Measurements from ENCODE around the gene NEK8. TPM values are rescaled to one million over a fixed set of nuclear protein-coding genes. Genes with fewer than 3 reads are reported as not detected.
A peak's percentile ranks its signal among the peaks of the same experiment; 100 is the strongest.

The NEK8 gene
- total RNA-seq, 1 donor from 2014 or later, result 5.5 TPM

- peak overlapping the region; percentile 85 for H3K4me3 Mint-ChIP-seq (ENCODE audit: unreplicated experiment)
These were observed 4.0 kb upstream of the NEK8 start for GRCh38 chr17:28724500-28725165.

GRCh38 chr17:28725166-28725659, 3.4 kb upstream of the NEK8 start:
- TF ChIP-seq CTCF (IDR thresholded peaks at IDR 0.05), result peak; percentile 26
- Mint-ChIP-seq H3K36me3 (ENCODE audit: low read depth) (peaks cover 24% of the 10 kb centered on the region), H3K27ac (ENCODE audit: unreplicated experiment) (peak overlapping the region; percentile 95), H3K4me3 (ENCODE audit: unreplicated experiment) (peak overlapping the region; percentile 85), H3K9me3 (ENCODE audit: low read depth) (no peaks in the 10 kb centered on the region), H3K27me3 (ENCODE audit: low read depth) (no peaks in the 10 kb centered on the region), H3K4me1 (ENCODE audit: low read depth) (peaks cover 73% of the 10 kb centered on the region)
- DNase-seq (ENCODE audit: low spot score), result no peak

More at GRCh38 chr17:28724500-28725165, 4.0 kb upstream of the NEK8 start:
- Mint-ChIP-seq H3K36me3 (ENCODE audit: low read depth) (peaks cover 26% of the 10 kb centered on the region), H3K27ac (ENCODE audit: unreplicated experiment) (peak overlapping the region; percentile 95), H3K4me1 (ENCODE audit: low read depth) (peaks cover 74% of the 10 kb centered on the region), H3K27me3 (ENCODE audit: low read depth) (no peaks in the 10 kb centered on the region), H3K9me3 (ENCODE audit: low read depth) (no peaks in the 10 kb centered on the region)
- no peak for DNase-seq (ENCODE audit: low spot score)
- TF ChIP-seq CTCF (IDR thresholded peaks at IDR 0.05), result no peak

- Mint-ChIP-seq H3K9me3 (ENCODE audit: low read depth) (no peaks in the 10 kb centered on the region), H3K4me1 (ENCODE audit: low read depth) (peaks cover 68% of the 10 kb centered on the region), H3K4me3 (ENCODE audit: unreplicated experiment) (peak overlapping the region; percentile 85), H3K27me3 (ENCODE audit: low read depth) (no peaks in the 10 kb centered on the region), H3K27ac (ENCODE audit: unreplicated experiment) (peak overlapping the region; percentile 95), H3K36me3 (ENCODE audit: low read depth) (peaks cover 20% of the 10 kb centered on the region)
- TF ChIP-seq CTCF (IDR thresholded peaks at IDR 0.05), result no peak
- no peak for DNase-seq (ENCODE audit: low spot score)
These were observed 2.8 kb upstream of the NEK8 start for GRCh38 chr17:28725660-28726225.

- peaks cover 18% of the 10 kb centered on the region for H3K36me3 Mint-ChIP-seq (ENCODE audit: low read depth)
- peak within 1 kb of the TSS; percentile 97 for H3K27ac Mint-ChIP-seq (ENCODE audit: unreplicated experiment)
- TF ChIP-seq CTCF (IDR thresholded peaks at IDR 0.05), result no peak
- DNase-seq (ENCODE audit: low spot score), result no peak
- H3K27me3 Mint-ChIP-seq (ENCODE audit: low read depth), result no peaks in the 10 kb centered on the region
- peak within 1 kb of the TSS; percentile 85 for H3K4me3 Mint-ChIP-seq (ENCODE audit: unreplicated experiment)
- peaks cover 63% of the 10 kb centered on the region for H3K4me1 Mint-ChIP-seq (ENCODE audit: low read depth)
- H3K9me3 Mint-ChIP-seq (ENCODE audit: low read depth), result no peaks in the 10 kb centered on the region
These were observed 2.4 kb upstream of the NEK8 start, which contains the start of gene TLCD1 for GRCh38 chr17:28726226-28726626. TSS of gene TLCD1 (minus strand) at chr17:28726233. CDS start at chr17:28726097, 136 bp downstream.

- Mint-ChIP-seq H3K36me3 (ENCODE audit: low read depth) (peaks cover 18% of the 10 kb centered on the region), H3K4me3 (ENCODE audit: unreplicated experiment) (peak overlapping the region; percentile 85), H3K9me3 (ENCODE audit: low read depth) (no peaks in the 10 kb centered on the region), H3K27ac (ENCODE audit: unreplicated experiment) (peak overlapping the region; percentile 97), H3K4me1 (ENCODE audit: low read depth) (peaks cover 56% of the 10 kb centered on the region), H3K27me3 (ENCODE audit: low read depth) (no peaks in the 10 kb centered on the region)
- DNase-seq (ENCODE audit: low spot score), result no peak
- TF ChIP-seq CTCF (IDR thresholded peaks at IDR 0.05), result peak; percentile 97
These were observed 1.7 kb upstream of the NEK8 start for GRCh38 chr17:28726627-28727491.

All from chondrocyte (in vitro differentiated cells).